PC-9 (cell line): ENCODE data around the gene GRAMD1C.

Experiments used
- CTCF ChIP-seq: fragments of 200-600 bp; sonication (generic); conservative IDR thresholded peaks from 2 replicates; pipeline ENCODE4 v1.6.1; 2017; ENCODE audit warnings: mixed run types, antibody characterized with exemption, mild to moderate bottlenecking, moderate library complexity
- EZH2 ChIP-seq: fragments of 200-600 bp; sonication (generic); IDR thresholded peaks from 2 replicates; pipeline ENCODE4 v1.8.0; 2017; ENCODE audit warnings: antibody characterized with exemption, low read depth

DNA sequence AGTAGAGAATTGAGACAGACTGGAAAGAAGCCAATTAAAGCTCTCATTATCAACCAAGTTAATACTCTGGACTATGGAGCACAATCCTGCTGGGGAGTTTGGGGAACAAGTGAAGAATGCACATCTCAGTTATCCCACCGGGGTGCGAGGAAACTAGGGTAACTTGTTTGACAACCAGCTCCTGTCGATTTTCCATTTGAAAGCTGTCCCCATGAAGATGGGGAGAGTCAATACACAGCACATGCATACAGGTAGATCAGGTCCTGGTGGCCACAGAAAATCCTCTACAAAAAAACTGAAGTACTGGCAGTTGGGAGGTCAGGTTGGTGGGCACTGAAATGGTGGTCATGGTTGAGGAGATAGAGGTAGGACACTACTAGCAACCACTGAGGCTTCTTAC is 25.7 kb upstream of the GRAMD1C start:
- TF ChIP-seq CTCF (no peak), EZH2 (no peak)
